NK-92 treated with Interleukin-12 subunit alpha and Interleukin-12 subunit beta, amount 100 ng/mL, for 24 hours (cell line): Measurements from ENCODE around the gene PHF1.

Source experiments
- DNase-seq: peaks from one replicate; lab custom pipeline; 2025; lab: John Stamatoyannopoulos, UW

PHF1 gene

DNA sequence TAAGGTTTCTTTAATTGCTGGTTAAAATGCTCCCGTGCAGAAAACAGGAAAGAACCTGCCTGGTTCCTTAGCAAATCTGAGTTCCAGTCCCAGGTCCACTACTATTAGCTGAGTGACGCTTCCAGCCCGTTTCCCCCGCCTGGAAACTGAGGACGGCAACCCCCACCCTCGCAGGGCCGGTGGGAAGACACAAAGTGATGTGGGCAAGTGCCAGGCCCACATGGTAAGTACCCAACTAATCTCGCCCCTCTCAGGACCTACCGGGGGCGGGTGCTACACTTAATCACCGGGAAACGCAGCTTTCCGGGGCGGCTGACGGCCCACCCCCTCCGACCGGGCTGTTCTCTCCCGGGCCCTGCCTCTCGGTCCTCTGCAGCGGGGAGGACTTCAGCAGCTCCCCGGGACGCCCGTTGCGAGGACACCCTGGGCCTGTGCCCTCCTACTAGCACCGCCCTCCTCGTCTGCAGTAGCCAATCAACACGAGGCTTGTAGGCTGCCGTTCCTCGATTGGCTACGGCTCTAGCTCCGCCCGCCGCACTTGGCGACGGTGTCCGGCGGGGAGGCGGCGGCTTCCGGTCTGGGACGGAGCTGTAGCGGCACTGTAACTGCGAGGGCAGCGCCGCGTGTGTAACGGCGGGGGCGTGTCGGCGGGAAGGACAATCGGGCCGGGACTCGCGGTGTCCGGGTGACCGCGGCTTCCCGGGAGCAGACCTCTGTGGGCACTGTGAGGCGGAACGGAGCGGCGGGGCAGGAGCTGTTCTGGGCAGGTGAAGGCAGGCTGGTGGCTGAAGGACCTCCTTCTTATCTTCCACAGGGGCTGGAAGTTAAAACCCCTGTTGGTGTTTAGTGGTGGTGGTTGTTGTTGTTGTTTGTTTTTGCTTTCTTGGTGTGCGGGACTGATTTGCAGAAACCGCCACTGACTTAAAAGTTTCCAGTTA lies 43.5 kb downstream of the PHF1 start, which contains the start of gene ZBTB9:
Gene ZBTB9 (plus strand): TSS at position 568 of the 938 bp plus-strand sequence. CDS start 525 bp downstream, outside the sequence.
- DNase-seq = peak; percentile 92

DNA sequence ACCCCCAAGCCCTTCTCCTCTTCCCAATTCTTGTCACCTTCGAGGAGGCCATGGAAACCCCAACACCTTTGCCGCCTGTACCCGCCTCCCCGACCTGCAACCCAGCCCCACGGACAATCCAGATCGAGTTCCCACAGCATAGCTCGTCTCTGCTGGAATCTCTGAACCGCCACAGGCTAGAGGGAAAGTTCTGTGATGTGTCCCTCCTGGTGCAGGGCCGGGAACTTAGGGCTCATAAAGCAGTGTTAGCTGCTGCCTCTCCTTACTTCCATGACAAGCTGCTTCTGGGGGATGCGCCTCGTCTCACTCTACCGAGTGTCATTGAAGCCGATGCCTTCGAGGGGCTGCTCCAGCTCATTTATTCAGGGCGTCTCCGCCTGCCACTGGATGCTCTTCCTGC lies 44.2 kb downstream of the PHF1 start:
- no peak for DNase-seq

DNA sequence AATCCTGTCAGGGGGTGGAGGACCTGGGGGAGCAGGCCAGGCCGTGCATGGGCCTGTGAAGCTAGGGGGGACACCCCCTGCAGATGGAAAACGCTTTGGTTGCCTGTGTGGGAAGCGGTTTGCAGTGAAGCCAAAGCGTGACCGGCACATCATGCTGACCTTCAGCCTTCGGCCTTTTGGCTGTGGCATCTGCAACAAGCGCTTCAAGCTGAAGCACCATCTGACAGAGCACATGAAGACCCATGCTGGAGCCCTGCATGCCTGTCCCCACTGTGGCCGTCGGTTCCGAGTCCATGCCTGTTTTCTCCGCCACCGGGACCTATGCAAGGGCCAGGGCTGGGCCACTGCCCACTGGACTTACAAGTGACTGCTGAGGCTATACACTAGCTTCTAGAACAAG lies 45.3 kb downstream of the PHF1 start:
- no peak for DNase-seq

DNA sequence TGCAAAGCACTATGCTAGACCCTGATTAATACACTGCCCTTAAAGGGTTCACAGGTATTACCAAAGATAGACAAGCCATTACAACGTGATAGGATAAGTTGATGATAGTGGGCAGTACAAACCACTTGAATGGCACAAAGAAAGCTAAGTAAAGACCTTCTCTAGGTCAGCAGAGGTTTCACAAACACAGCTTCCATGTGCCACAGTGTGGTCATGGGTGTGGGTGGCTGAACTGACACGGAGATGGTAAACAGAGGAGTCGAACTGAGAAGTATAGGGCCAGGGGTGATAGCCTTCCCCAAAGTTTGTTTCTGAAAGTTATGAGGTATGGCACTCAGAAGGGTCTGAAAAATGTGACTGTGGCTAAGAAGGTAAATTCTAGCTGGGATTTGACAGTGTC lies 47.9 kb downstream of the PHF1 start:
- DNase-seq = no peak

DNA sequence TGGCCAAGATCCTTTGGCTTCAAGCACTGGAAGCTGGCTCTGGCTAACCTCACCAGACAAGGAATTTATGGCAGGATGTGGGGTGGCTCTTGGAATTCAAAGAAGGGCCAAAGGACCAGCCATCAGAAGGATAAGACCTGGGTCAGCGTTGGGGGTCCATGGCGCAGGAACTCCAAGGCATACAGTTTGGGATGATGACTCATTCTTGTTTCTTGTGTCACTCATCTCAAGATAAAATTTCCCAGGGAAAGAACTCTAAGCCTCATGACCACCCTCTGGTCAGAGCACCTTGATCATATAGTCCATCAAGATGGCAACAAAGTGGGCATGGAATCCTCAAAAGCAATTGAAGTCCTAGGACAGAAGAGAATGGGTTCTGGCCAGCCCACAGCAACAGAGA lies 48.4 kb downstream of the PHF1 start:
- DNase-seq = no peak
